GM19467 (cell line): Measurements from ENCODE around the gene NFATC4.
"Not testable (repeated sequence)": the region's sequence is repeated elsewhere in the genome, so short reads cannot be mapped to it uniquely, and the experiment has no call there.

ENCODE experiments used
- ATAC-seq: cut with Tn5 transposase; IDR thresholded peaks from one replicate; pipeline ENCODE4 v1.9.1; 2021; ENCODE audit warnings: mild to moderate bottlenecking, moderate library complexity; ENCODE audit not compliant: unreplicated experiment

The NFATC4 gene

DNA sequence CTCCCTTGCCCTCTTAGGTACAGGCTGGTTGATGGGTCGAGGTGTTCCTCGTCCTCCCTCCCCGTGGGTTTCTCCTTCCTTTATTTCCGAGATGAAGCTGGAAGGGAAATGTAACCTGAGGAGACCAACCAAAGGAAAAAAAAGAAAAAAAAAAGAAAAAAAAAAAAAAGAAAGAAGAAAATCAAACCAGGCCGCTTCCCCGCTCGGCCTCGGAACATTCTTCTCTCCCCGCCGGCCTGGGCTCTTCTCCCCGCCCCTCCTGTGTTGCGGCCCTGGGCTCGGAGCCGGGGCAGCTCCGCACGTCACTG, 1.6 kb upstream of the NFATC4 start:
- ATAC-seq: no peak

DNA sequence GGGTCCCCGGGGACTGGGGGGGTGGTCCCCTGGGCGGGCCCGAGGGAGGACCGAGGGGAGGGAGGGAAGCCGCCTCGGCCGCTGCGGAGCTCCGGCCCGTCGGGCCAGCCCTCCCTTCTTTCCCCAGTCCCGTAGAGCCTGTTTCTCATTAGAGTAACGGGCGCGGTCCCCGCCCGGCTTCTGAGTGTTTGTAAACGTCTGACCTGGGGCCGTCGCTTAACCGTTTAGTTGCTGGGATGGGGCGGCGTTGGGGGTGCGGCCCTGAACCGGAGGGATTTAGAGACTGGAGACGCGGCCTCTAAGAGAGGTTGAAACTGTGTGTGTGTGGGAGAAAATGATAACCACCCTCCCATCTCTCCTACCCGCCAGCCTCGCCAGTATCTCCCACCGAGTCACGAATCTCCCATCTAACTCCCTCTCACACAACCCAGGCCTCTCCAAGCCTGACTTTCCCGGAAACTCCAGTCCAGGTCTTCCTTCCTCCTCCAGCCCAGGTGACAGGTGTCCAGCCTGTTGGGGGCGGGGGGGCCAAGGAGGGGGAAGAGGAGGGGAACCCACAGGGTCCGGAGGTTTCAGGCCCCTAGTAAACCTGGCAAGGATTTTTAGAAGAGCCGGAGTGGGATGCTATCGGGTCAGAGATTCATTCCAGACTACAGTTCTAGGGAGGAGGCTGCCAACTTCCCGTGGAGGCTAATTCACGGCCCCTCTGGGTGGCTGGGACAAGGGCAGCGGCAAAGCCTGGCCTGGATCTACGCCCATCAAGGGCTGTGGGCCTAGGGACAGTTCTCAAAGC, 1.1 kb upstream of the NFATC4 start:
- peak; percentile 61 for ATAC-seq

DNA sequence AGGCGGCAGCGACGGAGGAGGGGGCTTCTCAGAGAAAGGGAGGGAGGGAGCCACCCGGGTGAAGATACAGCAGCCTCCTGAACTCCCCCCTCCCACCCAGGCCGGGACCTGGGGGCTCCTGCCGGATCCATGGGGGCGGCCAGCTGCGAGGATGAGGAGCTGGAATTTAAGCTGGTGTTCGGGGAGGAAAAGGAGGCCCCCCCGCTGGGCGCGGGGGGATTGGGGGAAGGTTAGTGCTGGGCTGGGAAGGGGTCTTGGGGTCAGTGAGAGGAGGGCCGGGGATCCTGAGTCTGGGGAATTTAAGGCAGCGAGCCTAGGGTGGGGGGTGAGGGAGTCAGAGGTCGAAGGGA, 203 bp downstream of the NFATC4 start:
- ATAC-seq: no peak

DNA sequence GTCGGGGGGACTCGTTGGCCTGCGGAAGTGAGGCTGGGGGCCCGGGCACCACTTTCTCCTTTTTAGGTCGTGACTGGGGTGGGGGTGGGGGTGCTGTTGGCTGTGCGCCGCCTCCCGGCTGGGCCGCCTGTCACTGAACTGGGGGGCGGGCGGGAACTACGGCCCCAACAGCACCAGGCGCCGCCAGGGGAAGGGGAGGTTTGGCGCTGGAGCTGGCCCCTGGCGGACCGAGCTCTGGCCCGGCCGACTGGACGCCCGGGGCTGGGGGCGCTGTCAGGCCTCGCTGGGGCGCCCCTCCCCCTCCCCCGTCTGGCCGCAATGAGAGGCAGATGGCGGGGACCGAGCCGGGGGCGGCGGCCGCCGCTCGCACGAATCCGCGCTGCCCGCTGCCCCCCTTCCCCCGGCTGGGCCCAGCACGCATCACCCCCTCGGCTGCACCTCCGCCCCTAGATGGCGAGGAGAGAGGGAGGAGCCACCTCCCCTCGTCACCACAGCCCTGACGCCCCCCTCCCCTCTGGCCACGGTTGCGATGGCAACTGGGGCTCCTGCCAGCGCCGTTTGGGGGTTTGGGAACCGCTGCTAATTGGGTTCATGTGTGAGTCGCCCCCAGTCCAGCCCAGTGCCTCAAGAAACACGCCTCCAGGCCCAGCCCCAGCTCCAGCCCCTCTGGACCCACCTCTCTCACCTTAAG, 723 bp downstream of the NFATC4 start:
- ATAC-seq: no peak

DNA sequence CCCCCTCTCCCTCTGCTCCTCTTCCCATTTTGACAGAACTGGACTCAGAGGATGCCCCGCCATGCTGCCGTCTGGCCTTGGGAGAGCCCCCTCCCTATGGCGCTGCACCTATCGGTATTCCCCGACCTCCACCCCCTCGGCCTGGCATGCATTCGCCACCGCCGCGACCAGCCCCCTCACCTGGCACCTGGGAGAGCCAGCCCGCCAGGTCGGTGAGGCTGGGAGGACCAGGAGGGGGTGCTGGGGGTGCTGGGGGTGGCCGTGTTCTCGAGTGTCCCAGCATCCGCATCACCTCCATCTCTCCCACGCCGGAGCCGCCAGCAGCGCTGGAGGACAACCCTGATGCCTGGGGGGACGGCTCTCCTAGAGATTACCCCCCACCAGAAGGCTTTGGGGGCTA, 1.5 kb downstream of the NFATC4 start:
- no peak for ATAC-seq

DNA sequence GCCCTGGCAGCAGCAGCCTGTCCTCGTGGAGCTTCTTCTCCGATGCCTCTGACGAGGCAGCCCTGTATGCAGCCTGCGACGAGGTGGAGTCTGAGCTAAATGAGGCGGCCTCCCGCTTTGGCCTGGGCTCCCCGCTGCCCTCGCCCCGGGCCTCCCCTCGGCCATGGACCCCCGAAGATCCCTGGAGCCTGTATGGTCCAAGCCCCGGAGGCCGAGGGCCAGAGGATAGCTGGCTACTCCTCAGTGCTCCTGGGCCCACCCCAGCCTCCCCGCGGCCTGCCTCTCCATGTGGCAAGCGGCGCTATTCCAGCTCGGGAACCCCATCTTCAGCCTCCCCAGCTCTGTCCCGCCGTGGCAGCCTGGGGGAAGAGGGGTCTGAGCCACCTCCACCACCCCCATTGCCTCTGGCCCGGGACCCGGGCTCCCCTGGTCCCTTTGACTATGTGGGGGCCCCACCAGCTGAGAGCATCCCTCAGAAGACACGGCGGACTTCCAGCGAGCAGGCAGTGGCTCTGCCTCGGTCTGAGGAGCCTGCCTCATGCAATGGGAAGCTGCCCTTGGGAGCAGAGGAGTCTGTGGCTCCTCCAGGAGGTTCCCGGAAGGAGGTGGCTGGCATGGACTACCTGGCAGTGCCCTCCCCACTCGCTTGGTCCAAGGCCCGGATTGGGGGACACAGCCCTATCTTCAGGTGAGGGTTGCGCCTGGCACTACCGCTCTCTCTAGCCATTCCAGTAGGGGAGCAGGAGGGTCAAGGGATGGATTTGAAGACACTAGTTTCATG, 2.1 kb downstream of the NFATC4 start:
- no peak for ATAC-seq

DNA sequence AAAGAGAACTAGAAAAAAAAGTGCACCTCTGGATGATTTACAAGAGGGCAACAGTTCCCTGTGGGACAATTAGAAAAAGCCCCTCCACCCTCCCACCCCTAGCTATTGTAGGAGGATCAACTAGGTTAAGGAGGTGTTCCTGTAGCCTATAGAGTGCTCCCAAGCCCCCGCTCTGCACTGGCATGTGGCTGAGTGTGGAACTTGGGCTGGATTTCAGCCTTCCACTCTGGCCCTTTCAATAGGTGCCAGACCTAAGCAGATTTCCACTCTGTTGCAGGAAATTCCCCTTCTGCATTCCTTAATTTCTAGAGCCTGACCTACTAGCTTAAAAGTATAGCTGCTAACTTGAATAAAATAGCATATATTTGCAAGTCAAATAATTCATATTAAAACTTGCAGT, 2.8 kb downstream of the NFATC4 start:
- no peak for ATAC-seq

DNA sequence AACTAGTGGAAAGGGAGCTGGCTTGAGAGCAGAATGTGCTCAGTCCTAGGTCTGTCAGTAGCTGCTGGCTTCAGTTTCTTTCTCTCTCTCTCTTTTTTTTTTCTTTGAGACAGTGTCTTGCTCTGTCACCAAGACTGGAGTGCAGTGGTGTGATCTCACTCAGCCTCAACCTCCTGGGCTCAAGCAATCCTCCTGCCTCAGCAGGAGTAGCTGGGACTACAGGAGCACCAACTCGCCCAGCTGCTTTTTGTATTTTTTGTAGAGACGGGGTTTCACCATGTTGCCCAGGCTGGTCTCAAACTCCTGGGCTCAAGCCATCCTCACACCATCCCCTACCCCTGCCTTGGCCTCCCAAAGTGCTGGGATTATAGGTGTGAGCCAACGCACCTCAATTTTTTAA, 3.6 kb downstream of the NFATC4 start:
- not testable (repeated sequence) for ATAC-seq

DNA sequence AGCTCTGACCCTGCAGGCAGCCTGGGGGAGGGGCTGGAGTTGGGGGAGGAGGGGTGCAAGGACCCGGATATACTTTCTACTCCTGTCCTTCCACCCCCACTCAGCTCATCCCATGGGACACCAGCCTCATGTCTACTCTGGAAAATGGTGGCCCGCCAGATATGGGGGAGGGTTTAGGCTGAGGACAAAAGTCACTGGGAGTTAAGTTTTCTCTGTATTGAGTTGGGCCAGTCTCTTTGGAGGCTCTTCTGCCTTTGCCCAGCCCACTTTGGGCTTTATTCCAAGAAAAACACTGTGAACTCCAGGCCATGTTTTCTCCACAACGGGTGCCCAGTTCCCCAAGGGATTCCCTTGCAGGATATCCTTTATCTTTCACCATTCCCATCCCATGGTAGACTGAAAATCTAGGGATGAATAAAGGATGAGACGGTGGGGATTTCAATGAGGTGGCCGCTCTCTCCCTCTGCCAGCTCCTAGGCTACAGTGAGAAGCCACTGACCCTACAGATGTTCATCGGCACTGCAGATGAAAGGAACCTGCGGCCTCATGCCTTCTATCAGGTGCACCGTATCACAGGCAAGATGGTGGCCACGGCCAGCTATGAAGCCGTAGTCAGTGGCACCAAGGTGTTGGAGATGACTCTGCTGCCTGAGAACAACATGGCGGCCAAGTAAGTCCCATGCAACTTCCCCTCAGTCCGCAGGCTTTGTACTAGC, 4.9 kb downstream of the NFATC4 start:
- no peak for ATAC-seq

DNA sequence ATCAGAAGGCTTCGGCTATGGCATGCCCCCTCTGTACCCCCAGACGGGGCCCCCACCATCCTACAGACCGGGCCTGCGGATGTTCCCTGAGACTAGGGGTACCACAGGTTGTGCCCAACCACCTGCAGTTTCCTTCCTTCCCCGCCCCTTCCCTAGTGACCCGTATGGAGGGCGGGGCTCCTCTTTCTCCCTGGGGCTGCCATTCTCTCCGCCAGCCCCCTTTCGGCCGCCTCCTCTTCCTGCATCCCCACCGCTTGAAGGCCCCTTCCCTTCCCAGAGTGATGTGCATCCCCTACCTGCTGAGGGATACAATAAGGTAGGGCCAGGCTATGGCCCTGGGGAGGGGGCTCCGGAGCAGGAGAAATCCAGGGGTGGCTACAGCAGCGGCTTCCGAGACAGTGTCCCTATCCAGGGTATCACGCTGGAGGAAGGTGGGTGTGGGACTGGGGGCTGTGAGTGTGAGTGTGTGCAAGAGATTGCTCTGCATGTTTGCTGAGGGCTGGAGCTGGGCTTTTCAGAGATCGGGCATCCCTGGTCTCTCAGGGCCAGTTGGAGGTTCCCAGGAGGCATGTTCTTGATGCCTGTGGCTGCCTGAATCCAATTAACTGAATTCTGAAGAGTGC, 8.6 kb downstream of the NFATC4 start:
- ATAC-seq: no peak

DNA sequence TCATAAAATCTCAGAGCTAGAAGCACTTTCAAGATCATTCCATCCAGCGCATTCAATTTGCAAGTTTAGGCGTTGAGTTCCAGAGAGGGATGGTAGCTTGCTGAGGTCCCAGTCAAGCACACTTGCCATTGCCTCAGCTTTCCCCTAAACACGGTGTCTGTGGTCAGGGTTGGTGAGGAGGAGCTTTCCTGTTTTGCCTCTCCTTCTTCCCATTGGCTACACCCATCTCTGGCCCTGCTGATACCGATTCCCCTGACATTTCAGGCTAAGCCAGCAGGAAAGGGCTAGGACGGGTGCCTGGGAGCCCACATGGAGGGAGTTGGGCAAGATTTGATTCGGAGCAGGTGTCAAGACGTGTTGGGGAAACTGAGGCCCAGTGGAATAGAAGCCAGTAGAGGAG, 9.1 kb downstream of the NFATC4 start:
- ATAC-seq: no peak

DNA sequence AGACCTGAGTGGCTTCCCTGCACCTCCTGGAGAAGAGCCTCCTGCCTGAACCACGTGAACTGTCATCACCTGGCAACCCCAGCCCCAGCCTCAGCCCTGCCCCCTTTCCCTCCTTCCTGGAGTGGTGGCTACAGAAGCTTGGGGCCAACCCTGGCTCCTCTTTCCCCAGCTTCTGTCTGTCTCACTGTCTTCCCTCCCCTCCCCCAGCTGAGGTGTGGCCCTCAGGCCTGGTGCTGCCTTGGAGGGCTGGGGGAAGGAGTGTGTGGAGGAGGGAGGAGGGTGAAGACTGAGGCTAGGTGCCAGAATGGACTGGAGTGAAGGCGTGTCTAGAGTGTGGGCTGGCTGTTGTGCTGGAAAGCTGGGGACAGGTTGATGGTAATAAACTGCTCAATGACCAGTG, 9.7 kb downstream of the NFATC4 start:
- ATAC-seq: no peak

DNA sequence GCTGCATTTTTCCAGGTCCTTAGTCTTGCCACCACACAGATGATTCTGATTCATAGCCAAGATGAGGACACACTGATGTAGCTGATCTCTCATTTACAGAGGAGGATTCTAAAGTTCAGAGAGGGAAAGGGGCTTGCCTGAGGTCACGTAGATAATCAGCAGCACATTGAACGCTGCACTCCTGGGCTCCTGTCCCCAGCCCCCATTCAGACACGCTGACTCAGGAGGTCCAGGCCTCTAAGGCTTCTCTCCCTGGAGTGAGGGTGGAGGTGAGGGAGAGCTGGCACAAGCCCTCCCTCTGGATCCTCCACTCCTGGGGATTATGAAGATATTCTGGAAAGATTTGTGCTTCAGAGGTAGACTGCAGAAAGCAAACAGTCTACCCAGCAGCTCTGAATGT, 10.3 kb downstream of the NFATC4 start:
- no peak for ATAC-seq

DNA sequence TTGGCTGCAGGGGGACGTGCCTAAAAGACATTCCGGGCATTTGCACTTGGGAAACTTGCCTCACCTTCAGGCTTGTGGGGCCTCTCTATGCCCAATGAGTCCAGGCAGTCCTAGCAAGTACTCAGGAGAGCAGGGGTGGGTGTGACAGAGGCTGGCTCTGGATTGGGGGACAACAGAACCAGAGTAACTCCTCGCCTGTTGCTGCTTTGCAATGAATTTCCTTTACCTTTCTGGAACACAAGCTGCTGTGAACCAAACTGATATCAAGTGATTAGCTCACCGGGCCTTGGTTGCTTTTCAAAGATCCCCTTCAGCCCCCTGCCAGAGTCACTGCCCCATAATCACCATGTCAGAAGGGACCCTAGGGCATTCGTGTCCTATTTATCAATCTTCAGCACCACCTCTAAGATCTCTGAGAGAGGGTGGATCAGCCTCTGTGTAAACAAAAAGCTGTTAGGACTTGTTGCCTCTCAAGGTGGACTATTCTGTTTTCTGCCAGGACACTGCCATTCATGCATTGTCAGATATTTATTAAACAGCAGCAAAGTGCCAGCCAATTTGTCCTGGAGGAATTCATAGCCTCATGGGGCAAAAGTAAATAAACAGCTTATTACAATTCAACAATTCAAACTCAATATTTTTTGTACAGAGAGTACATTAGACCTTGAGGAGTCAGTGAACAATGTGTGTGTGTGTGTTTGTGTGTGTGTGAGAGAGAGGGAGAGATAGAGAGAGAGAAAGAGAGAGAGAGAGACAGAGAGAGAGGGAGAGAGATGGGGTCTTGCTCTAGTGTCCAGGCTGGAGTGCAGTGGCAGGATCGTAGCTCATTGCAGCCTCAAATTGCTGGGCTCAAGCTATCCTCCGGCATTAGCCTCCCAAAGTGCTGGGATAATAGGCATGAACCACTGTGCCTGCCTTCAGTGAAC, 11.3 kb downstream of the NFATC4 start:
- ATAC-seq: no peak

DNA sequence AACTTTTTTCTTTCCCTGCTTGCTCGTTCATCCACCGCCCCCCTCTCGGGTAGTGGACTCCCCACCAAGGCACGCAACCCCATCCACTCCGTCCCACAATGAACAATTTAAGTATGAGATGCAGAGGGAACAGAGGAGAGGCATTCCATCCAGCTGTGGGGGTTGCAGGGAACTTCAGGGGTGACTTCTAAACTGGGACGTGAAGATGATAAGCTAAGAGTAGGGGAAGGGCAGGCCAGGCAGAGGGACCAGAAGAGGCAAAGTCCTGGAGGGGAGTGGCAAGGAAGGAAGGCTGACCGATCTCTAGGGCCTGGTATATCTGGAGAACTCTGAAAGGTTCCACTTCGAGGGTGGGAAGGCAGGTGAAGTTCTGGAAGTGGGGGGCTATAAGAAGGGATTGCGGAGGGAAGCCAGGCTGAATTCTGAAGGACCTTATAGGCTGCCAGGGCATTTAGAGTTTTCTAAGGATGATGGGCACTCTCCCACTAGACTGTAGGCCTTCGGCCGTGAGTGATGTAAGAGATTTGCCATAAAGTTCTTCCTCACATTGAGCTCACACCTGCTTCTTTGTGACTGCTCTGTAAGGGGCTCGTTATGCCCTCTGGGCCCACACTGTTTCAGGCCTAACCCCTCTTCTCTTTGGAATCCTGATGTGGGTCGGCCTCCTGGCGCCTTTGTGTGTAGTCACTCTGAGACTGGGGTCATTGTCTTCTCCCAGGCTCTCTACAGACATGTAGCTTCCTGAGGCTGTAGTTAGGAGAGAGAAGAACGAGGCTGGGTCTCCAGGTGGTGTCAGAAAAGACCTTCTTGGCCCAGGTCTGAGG, 12.1 kb downstream of the NFATC4 start:
- no peak for ATAC-seq

DNA sequence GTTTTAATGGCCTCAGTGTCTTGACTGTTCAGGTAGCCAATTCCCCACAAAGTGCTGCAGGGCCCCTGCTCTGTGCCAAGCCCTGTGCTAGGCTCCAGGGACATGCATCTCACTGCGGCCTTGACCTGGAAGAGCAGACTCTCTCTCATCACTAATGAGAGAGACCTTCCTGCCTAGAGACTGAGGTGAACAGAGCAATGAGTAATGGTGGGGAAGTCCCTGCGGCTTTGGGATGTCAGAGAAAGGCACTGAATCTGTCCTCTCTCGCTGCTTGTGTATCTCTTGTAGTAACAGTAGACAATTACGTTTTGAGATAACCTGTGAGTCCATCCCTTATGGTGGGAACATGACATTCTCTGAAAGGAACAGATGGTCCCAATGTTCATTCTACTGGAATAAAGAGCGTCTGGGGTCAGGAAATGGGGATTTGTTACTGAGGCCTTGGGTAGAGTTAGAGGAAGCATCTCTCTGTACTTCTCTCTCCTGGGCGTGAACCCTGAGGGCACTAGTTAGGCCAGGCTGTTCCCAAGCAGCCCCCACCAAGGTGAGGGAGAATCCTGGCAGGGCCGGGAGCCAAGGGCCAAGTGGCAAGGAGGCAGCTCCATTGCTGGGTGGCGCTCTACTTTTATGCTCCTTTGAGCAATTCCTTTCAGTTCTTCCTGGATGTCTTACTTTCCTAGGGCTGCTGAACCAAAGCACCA, 13.5 kb downstream of the NFATC4 start:
- no peak for ATAC-seq

DNA sequence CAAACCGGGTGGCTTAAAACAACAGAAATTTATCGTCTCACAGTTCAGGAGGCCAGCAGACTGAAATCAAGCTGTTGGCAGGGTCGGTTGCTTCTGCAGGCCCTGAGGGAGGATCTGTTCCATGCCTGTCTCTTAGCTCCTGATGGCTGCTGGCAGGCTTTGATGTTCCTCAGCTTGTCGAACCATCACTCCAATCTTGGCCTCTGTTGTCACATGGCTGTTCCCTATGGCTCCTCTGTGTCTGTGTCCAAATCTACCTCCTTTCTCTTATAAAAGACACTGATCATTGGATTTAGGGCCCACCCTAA, 14.0 kb downstream of the NFATC4 start:
- no peak for ATAC-seq

DNA sequence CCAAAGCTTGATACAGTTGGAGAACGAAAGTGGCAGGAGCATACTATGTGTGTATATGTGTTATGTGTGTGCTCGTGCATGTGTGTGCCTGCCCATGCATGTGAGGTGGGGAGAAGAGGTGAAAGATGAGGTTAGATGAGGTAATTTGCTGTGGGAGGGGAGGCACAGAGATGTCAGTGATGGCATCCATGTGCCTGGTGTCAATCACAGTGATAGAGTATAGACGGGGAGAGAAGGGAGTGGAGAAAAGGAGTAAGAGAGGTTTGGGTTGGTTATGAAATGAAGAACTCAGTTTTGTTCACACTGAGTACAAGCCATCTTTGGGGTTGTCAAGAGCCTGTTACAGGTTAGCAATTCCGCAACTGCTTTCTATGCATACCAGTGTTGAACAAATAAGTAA, 16.2 kb downstream of the NFATC4 start:
- ATAC-seq: no peak

DNA sequence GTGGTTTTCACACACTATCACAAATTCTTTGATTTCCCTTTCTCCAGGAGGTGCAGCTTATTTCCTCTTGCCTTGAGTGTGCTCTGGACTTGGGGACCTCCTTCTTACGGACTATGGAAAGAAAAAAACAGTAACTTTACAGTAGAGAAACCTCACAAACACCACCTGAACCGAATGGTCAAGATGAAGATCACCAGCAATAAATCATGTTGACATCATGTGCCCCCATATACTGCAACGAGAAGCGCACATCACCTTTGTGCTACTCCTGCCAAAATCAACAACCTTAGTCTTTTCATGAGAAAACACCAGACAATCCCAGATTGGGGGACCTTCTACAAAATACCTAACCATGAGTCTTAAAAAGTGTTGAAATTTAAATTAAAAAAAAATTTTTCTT, 17.5 kb downstream of the NFATC4 start:
- ATAC-seq: no peak
